HUDEP-2 (cell line): ENCODE data around the gene RNASE13.
"Not testable (repeated sequence)": the region's sequence is repeated elsewhere in the genome, so short reads cannot be mapped to it uniquely, and the experiment has no call there.

Source experiments
- DNase-seq, 76 experiments: peaks; one replicate each; lab custom pipeline; 2025; ENCODE audit not compliant: unreplicated experiment in 76 of 76; lab: John Stamatoyannopoulos, UW

The RNASE13 gene

GRCh38 chr14:21024585-21025370 lies 9.8 kb downstream of the RNASE13 start, which contains the start of gene NDRG2:
NDRG2 (minus strand) TSS chr14:21025061; CDS start chr14:21023315, 1,746 bp downstream.
- peak in 11 of 76 experiments; percentile 7 to 34 (median 20) for DNase-seq

- no peak for DNase-seq
Measured at GRCh38 chr14:21023817-21024584, 10.6 kb downstream of the RNASE13 start.

- DNase-seq: no peak
Measured at GRCh38 chr14:21023174-21023573, 11.4 kb downstream of the RNASE13 start.

GRCh38 chr14:21022686-21023085 lies 11.9 kb downstream of the RNASE13 start:
- no peak for DNase-seq

GRCh38 chr14:21020977-21021545 lies 13.5 kb downstream of the RNASE13 start:
- DNase-seq: no peak

GRCh38 chr14:21019366-21019765 lies 15.2 kb downstream of the RNASE13 start:
- no peak for DNase-seq

- DNase-seq: no peak
Measured at GRCh38 chr14:21018781-21019180, 15.8 kb downstream of the RNASE13 start.

GRCh38 chr14:21018286-21018685 lies 16.3 kb downstream of the RNASE13 start:
- DNase-seq: no peak

GRCh38 chr14:21017528-21018245 lies 16.9 kb downstream of the RNASE13 start:
- no peak for DNase-seq

GRCh38 chr14:21016413-21017190 lies 18.0 kb downstream of the RNASE13 start:
- DNase-seq: no peak

GRCh38 chr14:21015312-21015711 lies 19.3 kb downstream of the RNASE13 start:
- no peak for DNase-seq

GRCh38 chr14:21014761-21015190 lies 19.8 kb downstream of the RNASE13 start:
- DNase-seq: peak in 62 of 76 experiments; percentile 4 to 78 (median 59)

GRCh38 chr14:21011136-21011535 lies 23.5 kb downstream of the RNASE13 start:
- DNase-seq: no peak

- DNase-seq: not testable (repeated sequence)
Measured at GRCh38 chr14:21009721-21010120, 24.9 kb downstream of the RNASE13 start.

GRCh38 chr14:21003788-21004346 lies 30.7 kb downstream of the RNASE13 start:
- DNase-seq: no peak

GRCh38 chr14:21001218-21001617 lies 33.4 kb downstream of the RNASE13 start:
- no peak for DNase-seq

GRCh38 chr14:20999591-20999990 lies 35.0 kb downstream of the RNASE13 start:
- no peak for DNase-seq

GRCh38 chr14:20998674-20999366 lies 35.8 kb downstream of the RNASE13 start, which contains the start of gene SLC39A2:
SLC39A2 (plus strand) TSS chr14:20999293; CDS start chr14:20999447, 154 bp downstream.
- no peak for DNase-seq

GRCh38 chr14:20998139-20998538 lies 36.5 kb downstream of the RNASE13 start:
- DNase-seq: no peak
